Effector memory CD4-positive, alpha-beta T cell (primary cell): ENCODE data around the gene HSPB2.

Experiments used
- DNase-seq, 3 donors: peaks; one replicate each; pipeline ENCODE4 v3.0.0-alpha.2; 2020
- H3K27ac ChIP-seq: 2 replicates; pipeline ENCODE4 v1.7.0; 2013; ENCODE audit warnings: mild to moderate bottlenecking, low read length, moderate library complexity; ENCODE audit not compliant: insufficient read depth, poor library complexity, severe bottlenecking
- H3K27me3 ChIP-seq: replicated peaks from 2 replicates; pipeline ENCODE4 v1.7.0; 2013; ENCODE audit warnings: mild to moderate bottlenecking, low read length; ENCODE audit not compliant: insufficient read depth, control insufficient read depth, poor library complexity, severe bottlenecking
- H3K36me3 ChIP-seq: 2 replicates; pipeline ENCODE4 v1.7.0; 2013; ENCODE audit warnings: mild to moderate bottlenecking, low read length, moderate library complexity; ENCODE audit not compliant: control insufficient read depth, insufficient read depth
- H3K4me1 ChIP-seq: 2 replicates; pipeline ENCODE4 v1.7.0; 2013; ENCODE audit warnings: low read length, mild to moderate bottlenecking; ENCODE audit not compliant: control insufficient read depth, insufficient read depth, poor library complexity, severe bottlenecking
- H3K4me3 ChIP-seq: 2 replicates; pipeline ENCODE4 v1.7.0; 2013; ENCODE audit warnings: low read length, low read depth, mild to moderate bottlenecking; ENCODE audit not compliant: insufficient read depth, poor library complexity, severe bottlenecking
- H3K9me3 ChIP-seq: 2 replicates; pipeline ENCODE4 v1.7.0; 2013; ENCODE audit warnings: mild to moderate bottlenecking, low read length, moderate library complexity; ENCODE audit not compliant: control insufficient read depth

HSPB2 gene

DNA sequence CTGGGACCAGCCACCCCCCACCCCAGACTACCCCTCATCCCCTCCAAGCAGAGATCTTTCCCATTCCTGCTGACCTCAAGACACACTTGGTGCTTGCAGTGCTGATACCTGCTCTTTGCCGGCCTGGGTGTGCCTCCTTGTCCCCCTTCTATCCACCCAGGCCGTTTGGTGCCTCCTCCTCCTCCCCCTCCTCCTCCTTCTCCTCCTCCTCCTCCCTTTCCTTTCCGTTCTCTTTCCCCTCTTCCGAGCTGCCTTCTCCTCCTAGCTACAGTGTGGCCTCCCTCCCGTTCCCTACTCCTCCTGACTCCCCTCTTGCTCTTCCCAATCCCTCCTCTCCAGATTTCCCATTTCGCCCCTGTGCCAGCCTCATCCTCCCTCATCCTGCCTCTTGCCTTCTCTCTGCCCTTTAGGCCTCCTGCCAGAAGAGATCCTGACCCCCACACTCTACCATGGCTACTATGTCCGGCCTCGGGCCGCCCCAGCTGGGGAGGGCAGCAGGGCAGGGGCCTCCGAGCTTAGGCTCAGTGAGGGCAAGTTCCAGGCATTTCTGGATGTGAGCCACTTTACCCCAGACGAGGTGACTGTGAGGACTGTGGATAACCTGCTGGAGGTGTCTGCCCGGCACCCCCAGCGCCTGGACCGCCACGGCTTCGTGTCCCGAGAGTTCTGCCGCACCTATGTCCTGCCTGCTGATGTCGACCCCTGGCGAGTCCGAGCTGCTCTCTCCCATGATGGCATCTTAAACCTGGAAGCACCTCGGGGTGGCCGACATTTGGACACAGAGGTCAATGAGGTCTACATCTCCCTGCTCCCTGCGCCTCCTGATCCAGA lies 712 bp downstream of the HSPB2 start:
- DNase-seq, result no peak
- H3K36me3 ChIP-seq, result no peaks in the 10 kb centered on the region
- H3K9me3 ChIP-seq, result no peaks in the 10 kb centered on the region
- no peaks in the 10 kb centered on the region for H3K4me1 ChIP-seq
- H3K4me3 ChIP-seq, result no peak overlapping the region
- peaks cover 17% of the 10 kb centered on the region for H3K27me3 ChIP-seq
- no peak overlapping the region for H3K27ac ChIP-seq

DNA sequence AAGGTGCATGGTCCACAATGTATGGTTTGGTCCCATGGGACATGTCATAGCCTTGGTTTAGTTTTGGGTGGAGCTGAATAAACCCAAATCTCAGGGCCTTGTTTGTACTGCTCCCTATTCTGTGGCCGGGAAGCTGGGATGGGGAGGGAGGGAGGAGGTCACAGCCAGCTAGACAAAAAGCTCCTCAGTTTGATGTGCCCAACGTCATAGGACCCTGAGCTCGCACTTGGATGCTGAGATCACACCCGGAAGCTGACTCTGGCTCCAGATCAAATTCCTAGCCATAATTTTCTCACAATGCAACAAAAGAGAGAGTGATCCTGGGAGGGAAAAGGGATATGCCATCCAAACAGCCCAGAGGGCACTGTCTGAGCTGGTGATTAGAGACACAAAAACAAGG lies 1.5 kb downstream of the HSPB2 start:
- H3K4me1 ChIP-seq, result no peaks in the 10 kb centered on the region
- no peak overlapping the region for H3K27ac ChIP-seq
- H3K27me3 ChIP-seq, result peaks cover 17% of the 10 kb centered on the region
- no peak for DNase-seq
- H3K9me3 ChIP-seq, result no peaks in the 10 kb centered on the region
- no peaks in the 10 kb centered on the region for H3K36me3 ChIP-seq
- H3K4me3 ChIP-seq, result no peak overlapping the region

DNA sequence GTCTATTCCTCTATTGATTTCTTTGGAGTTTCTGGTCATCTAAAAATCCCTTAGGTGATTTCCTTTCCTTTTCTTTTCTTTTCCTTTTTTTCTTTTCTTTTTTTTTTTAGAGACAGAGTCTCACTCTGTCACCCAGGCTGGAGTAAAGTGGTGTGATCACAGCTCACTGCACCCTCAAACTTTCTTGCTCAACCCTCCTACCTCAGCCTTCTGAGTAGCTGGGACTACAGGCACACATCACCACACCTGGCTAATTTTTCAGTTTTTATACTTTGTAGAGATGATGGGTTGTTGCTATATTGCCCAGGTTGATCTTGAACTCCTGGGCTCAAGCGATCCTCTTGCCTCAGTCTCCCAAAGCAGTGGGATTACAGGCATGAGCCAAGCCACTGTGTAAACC lies 4.2 kb downstream of the HSPB2 start:
- no peak for DNase-seq
- Histone ChIP-seq H3K4me1 (no peaks in the 10 kb centered on the region), H3K4me3 (no peak overlapping the region), H3K36me3 (no peaks in the 10 kb centered on the region), H3K9me3 (no peaks in the 10 kb centered on the region), H3K27ac (no peak overlapping the region), H3K27me3 (peaks cover 13% of the 10 kb centered on the region)

DNA sequence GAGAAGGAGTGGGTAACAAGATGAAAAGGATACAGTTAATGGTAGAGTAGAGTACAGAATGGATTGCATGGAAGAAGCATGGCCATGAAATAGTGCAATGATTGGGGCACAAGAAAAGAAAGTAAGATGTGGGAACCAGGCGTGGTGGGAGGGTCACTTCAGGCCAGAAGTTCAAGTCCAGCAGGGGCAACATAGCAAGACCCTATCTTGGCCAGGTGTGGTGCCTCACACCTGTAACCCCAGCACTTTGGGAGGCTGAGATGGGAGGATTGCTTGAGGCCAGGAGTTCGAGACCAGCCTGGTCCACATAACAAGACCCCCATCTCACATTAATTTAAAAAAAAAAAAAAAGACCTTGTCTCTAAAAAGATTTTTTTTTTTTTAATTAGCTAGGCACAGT lies 4.8 kb downstream of the HSPB2 start:
- H3K4me1 ChIP-seq, result no peaks in the 10 kb centered on the region
- no peak overlapping the region for H3K27ac ChIP-seq
- no peaks in the 10 kb centered on the region for H3K36me3 ChIP-seq
- H3K4me3 ChIP-seq, result no peak overlapping the region
- DNase-seq, result no peak
- H3K9me3 ChIP-seq, result no peaks in the 10 kb centered on the region
- peaks cover 10% of the 10 kb centered on the region for H3K27me3 ChIP-seq

DNA sequence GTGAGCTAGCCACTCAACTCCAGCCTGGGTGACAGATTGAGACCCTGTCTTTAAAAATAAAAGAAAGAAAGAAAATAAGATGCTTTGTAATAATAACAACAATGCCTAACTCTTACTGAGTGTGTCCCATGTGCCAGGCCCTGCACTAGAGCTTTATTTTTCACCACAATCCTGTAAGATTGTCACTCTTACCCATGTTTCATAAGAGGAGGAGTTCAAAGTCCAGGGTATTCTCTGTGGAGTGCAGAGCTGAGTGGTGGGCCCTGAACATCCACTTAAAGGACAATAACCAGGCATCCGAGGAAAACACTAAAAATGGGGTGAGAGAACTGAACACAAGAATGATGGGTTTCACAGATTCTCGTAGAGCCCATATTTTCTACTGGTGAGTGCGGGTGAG lies 5.3 kb downstream of the HSPB2 start:
- H3K27me3 ChIP-seq, result peaks cover 7% of the 10 kb centered on the region
- no peaks in the 10 kb centered on the region for H3K36me3 ChIP-seq
- no peaks in the 10 kb centered on the region for H3K9me3 ChIP-seq
- no peaks in the 10 kb centered on the region for H3K4me1 ChIP-seq
- DNase-seq, result no peak
- H3K27ac ChIP-seq, result no peak overlapping the region
- H3K4me3 ChIP-seq, result no peak overlapping the region

DNA sequence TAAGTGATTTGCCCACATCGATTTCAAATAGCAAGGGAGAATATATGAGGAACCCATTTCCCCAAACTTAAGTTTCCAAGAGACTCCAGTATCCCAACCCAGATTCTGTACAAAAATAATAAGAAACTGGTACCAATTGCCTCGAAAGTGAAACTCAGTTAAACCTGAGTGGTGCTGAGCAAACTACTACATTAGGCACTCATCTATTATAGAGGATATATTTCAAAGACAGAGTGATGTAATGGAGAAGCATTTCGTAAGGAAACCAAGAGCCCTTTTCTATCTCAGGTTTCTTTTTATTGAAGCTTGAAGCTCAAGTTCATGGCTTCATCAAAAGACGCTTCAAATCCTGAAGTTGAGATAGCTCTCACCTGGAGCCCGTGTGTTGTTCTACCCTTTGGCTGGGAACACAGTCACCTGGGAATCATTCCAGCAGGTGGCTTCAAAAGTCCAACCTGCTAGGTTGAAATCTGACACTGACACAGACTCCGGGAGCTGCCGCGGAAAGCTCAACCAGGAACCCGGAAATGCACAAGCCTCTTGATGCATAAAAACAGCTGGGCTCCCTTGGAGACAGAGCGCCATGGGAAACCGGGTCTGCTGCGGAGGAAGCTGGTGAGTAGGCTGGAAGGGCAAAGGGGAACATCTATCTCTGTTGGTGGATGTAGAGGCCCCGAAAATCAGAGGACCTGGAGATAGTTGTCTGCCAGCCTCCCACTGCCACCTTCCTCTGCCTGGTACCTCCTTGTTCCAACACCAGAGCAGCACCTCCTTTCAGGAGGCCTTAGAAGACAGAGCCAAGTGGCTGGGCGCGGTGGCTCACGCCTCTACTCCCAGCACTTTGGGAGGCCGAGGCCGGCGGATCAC lies 6.1 kb downstream of the HSPB2 start, which contains the start of gene C11orf52:
Gene C11orf52 (plus strand): TSS at position 524 of the 867 bp plus-strand sequence. CDS start 60 bp downstream, at position 584.
- Histone ChIP-seq H3K4me1 (no peaks in the 10 kb centered on the region), H3K27ac (no peak within 1 kb of the TSS), H3K27me3 (peaks cover 7% of the 10 kb centered on the region), H3K36me3 (no peaks in the 10 kb centered on the region), H3K4me3 (no peak within 1 kb of the TSS), H3K9me3 (no peaks in the 10 kb centered on the region)
- no peak for DNase-seq

DNA sequence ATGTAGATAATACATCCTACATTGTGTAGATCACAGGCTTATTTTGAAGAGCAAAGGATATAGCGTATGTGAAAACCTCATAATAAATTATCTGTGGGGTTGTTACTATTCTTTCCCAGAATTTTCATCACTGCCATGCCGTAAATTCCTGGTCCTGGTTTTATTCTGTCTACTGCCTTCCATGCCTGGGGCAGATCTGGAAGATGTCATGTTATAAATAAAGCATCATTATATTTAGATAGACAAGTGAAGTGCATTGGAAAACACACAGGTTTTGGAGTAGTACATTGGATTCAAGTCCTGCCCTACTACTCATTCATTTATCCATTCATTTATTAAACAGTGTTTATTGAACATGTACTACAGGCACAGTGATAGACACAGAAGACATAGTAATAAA lies 8.4 kb downstream of the HSPB2 start:
- Histone ChIP-seq H3K4me3 (no peak overlapping the region), H3K27me3 (no peaks in the 10 kb centered on the region), H3K36me3 (no peaks in the 10 kb centered on the region), H3K27ac (no peak overlapping the region), H3K4me1 (no peaks in the 10 kb centered on the region), H3K9me3 (no peaks in the 10 kb centered on the region)
- no peak for DNase-seq

DNA sequence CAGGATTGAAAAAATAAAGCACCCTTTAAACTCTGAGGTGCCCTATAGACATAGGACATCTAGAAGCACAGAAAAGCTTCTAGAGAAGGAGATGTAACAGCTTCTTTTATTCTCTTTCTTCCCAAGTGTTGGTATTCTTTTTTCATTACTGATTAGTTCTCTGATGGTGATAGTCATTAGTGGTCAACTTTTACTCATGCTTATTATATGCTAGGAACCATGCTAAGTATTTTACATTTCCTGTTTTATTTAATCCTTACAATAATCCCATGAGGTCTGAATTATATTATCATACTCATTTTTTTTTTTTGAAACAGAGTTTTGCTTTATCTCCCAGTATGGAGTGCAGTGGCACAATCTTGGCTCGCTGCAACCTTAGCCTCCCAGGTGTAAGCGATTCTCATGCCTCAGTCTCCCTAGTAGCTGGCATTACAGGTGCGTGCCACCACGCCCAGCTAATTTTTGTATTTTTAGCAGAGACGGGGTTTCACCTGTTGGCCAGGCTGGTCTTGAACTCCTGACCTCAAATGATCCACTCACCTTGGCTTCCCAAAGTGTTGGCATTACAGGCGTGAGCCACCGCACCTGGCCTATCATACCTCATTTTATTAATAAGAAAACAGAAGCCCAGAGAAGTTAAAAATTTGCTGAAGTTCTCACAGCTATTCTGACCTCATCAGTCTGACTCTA lies 9.2 kb downstream of the HSPB2 start:
- no peaks in the 10 kb centered on the region for H3K9me3 ChIP-seq
- no peaks in the 10 kb centered on the region for H3K27me3 ChIP-seq
- no peak overlapping the region for H3K4me3 ChIP-seq
- H3K27ac ChIP-seq, result no peak overlapping the region
- H3K4me1 ChIP-seq, result peaks cover 5% of the 10 kb centered on the region
- DNase-seq, result no peak
- H3K36me3 ChIP-seq, result no peaks in the 10 kb centered on the region

DNA sequence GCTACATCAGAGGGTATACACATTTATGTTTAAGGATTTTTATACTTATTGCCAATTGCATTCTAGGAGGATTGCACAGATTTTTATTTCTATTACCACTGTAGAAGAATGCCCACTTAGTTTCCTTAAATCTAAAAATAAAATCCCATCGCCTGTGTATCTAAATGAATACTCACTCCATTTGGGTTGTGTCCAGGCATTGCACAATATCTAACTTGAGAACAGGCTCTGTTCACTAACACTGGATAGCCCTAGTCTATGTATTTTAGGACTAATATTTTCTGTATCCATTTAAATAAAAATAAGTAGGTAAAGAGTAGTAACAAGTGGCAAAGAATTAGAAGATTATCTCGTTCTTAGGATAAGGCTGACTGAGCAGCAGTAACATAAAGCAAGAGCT lies 10.3 kb downstream of the HSPB2 start:
- Histone ChIP-seq H3K4me1 (peaks cover 5% of the 10 kb centered on the region), H3K36me3 (no peaks in the 10 kb centered on the region), H3K27me3 (no peaks in the 10 kb centered on the region), H3K4me3 (no peak overlapping the region), H3K9me3 (no peaks in the 10 kb centered on the region), H3K27ac (no peak overlapping the region)
- no peak for DNase-seq
